PC-9 (cell line): Measurements from ENCODE around the gene SHMT1. TPM values are rescaled to one million over a fixed set of nuclear protein-coding genes. Genes with fewer than 3 reads are reported as not detected.
"Not testable (repeated sequence)": the region's sequence is repeated elsewhere in the genome, so short reads cannot be mapped to it uniquely, and the experiment has no call there.

Experiments used
- BruUV-seq: library from RNA; stranded (reverse); fragments of 400-500 nt; replicated peaks from 2 replicates; lab custom pipeline; 2021; lab: Mats Ljungman, UMichigan
- CTCF ChIA-PET: fragments of 300-600 bp; sonication (Branson Sonifier 250); formaldehyde crosslinking; loops from one replicate; lab custom pipeline; 2022; ENCODE audit warnings: antibody characterized with exemption; lab: Charles Lee
- POLR2A ChIA-PET: fragments of 300-600 bp; sonication (Branson Sonifier 250); formaldehyde crosslinking; loops from one replicate; lab custom pipeline; 2022; ENCODE audit warnings: antibody characterized with exemption; ENCODE audit not compliant: unreplicated experiment; lab: Charles Lee
- DNase-seq, 2 experiments: peaks; one replicate each; pipeline versions ENCODE4 v3.0.0 to v3.0.0-alpha.2; 2015 to 2022; ENCODE audit warnings: mixed read lengths in 1 of 2
- H2AFZ ChIP-seq: fragments of 200-600 bp; sonication (generic); 2 replicates; pipeline ENCODE4 v1.8.1; 2017; ENCODE audit warnings: antibody characterized with exemption
- H3F3A ChIP-seq: fragments of 200-600 bp; sonication (generic); 2 replicates; pipeline ENCODE4 v1.8.1; 2017; ENCODE audit warnings: antibody characterized with exemption, mild to moderate bottlenecking, low read depth; ENCODE audit not compliant: insufficient read depth
- H3K27ac ChIP-seq: fragments of 200-600 bp; sonication (generic); 2 replicates; pipeline ENCODE4 v1.6.1; 2016; ENCODE audit warnings: mixed run types
- H3K27me3 ChIP-seq: fragments of 200-600 bp; sonication (generic); 2 replicates; pipeline ENCODE4 v1.6.1; 2016; ENCODE audit warnings: low read depth, mixed run types; ENCODE audit not compliant: insufficient read depth
- H3K36me3 ChIP-seq: fragments of 200-600 bp; sonication (generic); 2 replicates; pipeline ENCODE4 v1.6.1; 2016; ENCODE audit warnings: low read depth, mixed run types
- H3K4me1 ChIP-seq: fragments of 200-600 bp; sonication (generic); replicated peaks from 2 replicates; pipeline ENCODE4 v1.6.1; 2016; ENCODE audit warnings: mixed run types; ENCODE audit not compliant: insufficient read depth
- H3K4me2 ChIP-seq: fragments of 200-600 bp; sonication (generic); 2 replicates; pipeline ENCODE4 v1.6.1; 2017; ENCODE audit warnings: mixed run types
- H3K4me3 ChIP-seq: fragments of 200-600 bp; sonication (generic); 2 replicates; pipeline ENCODE4 v1.6.1; 2016; ENCODE audit warnings: mixed run types
- H3K79me2 ChIP-seq: fragments of 200-600 bp; sonication (generic); 2 replicates; pipeline ENCODE4 v1.6.1; 2017; ENCODE audit warnings: low read depth, mixed run types
- H3K9me2 ChIP-seq: fragments of 200-600 bp; sonication (generic); 2 replicates; pipeline ENCODE4 v1.8.1; 2017; ENCODE audit warnings: mild to moderate bottlenecking; ENCODE audit not compliant: insufficient read depth
- H3K9me3 ChIP-seq: fragments of 200-600 bp; sonication (generic); 2 replicates; pipeline ENCODE4 v1.8.1; 2016; ENCODE audit warnings: low read depth; ENCODE audit not compliant: insufficient read depth
- H4K20me1 ChIP-seq: fragments of 200-600 bp; sonication (generic); 2 replicates; pipeline ENCODE4 v1.8.1; 2017; ENCODE audit not compliant: insufficient read depth
- EZH2 ChIP-seq: fragments of 200-600 bp; sonication (generic); IDR thresholded peaks from 2 replicates; pipeline ENCODE4 v1.8.0; 2017; ENCODE audit warnings: antibody characterized with exemption, low read depth
- intact Hi-C: fragments of 100-400 bp; cut with micrococcal nuclease; formaldehyde crosslinking; loops from one replicate; pipeline ENCODE4 v1.10.0; 2022; ENCODE audit not compliant: unreplicated experiment
- total RNA-seq: library from RNA; stranded (reverse); gene quantifications from 2 replicates; pipeline ENCODE4 v1.2.3, GENCODE V29; 2021
- TF ChIP-seq, protein P1 (sequence below): fragments of 200-600 bp; sonication (generic); conservative IDR thresholded peaks from 2 replicates; pipeline ENCODE4 v1.6.1; 2017; ENCODE audit warnings: mixed run types, antibody characterized with exemption, mild to moderate bottlenecking, moderate library complexity

The SHMT1 gene
- total RNA-seq, 1 experiment from 2014 or later = 170 TPM

DNA sequence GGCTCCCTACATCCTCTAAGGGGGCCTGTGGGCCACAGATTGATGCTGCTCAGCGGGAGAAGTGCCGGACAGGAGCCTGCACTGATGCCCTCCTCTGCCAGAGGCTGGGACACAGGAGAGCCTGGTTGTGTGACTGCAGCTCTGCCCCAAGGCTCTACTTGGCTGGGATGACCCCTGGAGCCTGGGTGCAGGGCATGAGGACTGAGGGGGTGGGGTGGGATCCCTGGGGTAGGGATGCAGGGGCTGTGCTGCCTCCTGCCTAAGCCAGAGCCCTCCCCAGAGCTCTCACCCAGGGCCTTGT is 14.8 kb upstream of the SHMT1 start:
- no peaks in the 10 kb centered on the region for H3K27me3 ChIP-seq
- no peaks in the 10 kb centered on the region for H3K36me3 ChIP-seq
- 0 out of 2 replicates have a peak, but pooled peaks cover 4% of the 10 kb centered on the region for H3F3A ChIP-seq
- H3K9me3 ChIP-seq = 0 out of 2 replicates have a peak, but pooled peaks cover 3% of the 10 kb centered on the region
- H3K4me1 ChIP-seq = peaks cover 25% of the 10 kb centered on the region
- POLR2A ChIA-PET = interaction anchor here (0.6 kb wide), 1 partner anchor 57 kb away, joined by 7 read pairs; no protein-coding TSS in a partner anchor
- H3K4me2 ChIP-seq = peak overlapping the region; percentile 59
- CTCF ChIA-PET = no interaction called here
- DNase-seq = no peak
- no peak overlapping the region for H3K27ac ChIP-seq
- TF ChIP-seq, protein P1, sequence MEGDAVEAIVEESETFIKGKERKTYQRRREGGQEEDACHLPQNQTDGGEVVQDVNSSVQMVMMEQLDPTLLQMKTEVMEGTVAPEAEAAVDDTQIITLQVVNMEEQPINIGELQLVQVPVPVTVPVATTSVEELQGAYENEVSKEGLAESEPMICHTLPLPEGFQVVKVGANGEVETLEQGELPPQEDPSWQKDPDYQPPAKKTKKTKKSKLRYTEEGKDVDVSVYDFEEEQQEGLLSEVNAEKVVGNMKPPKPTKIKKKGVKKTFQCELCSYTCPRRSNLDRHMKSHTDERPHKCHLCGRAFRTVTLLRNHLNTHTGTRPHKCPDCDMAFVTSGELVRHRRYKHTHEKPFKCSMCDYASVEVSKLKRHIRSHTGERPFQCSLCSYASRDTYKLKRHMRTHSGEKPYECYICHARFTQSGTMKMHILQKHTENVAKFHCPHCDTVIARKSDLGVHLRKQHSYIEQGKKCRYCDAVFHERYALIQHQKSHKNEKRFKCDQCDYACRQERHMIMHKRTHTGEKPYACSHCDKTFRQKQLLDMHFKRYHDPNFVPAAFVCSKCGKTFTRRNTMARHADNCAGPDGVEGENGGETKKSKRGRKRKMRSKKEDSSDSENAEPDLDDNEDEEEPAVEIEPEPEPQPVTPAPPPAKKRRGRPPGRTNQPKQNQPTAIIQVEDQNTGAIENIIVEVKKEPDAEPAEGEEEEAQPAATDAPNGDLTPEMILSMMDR = no peak
- TF ChIP-seq EZH2 = no peak
- H3K79me2 ChIP-seq = no peaks in the 10 kb centered on the region
- no peak overlapping the region for H3K4me3 ChIP-seq
- H2AFZ ChIP-seq = no peak overlapping the region
- intact Hi-C loops = no loop called here
- H4K20me1 ChIP-seq = no peaks in the 10 kb centered on the region
- H3K9me2 ChIP-seq = no peaks in the 10 kb centered on the region
- no TSS peak for BruUV-seq

DNA sequence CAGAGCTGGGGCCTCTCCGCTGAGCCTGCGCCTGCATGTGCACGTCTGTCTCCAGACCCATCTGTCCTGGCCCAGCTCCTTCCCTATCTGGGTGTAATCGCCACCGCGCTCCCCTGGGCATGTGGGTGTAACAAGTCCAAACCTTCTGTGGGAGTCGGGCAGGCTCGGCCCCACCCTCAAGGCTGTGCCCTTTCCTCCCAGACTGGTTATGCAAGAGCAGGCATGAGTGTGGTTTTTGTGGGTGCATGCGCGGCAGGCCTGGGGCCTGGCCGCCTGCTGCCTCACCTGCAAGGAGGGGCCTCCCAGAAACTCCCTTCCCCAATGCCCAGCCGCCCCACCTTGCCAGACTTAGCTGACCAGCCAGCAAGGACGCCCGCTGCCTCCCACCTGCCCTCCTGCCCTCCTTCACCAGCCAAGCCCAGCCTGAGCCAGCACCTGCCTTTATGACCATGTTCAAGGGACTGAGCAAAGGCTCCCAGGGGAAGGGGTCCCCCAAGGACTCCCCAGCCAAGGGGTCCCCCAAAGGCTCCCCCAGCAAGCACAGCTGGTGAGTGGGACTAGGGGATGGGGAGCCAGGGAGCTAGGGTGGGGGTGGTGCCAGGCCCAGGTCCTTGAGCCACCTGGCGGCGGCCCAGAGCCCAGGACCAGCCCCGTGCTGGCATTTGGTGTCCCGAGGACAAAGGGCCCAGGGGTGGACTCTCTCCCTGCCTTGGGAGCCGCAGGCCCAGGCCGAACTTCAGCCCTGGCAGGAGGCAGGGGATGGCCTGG is 14.3 kb upstream of the SHMT1 start, which contains the start of gene EVPLL:
TSS of gene EVPLL (plus strand) at position 342 of the 768 bp plus-strand sequence. CDS start 3,160 bp downstream, outside the sequence.
- H2AFZ ChIP-seq = no peak within 1 kb of the TSS
- H3K9me2 ChIP-seq = no peaks in the 10 kb centered on the region
- peak within 1 kb of the TSS; percentile 59 for H3K4me2 ChIP-seq
- no peaks in the 10 kb centered on the region for H4K20me1 ChIP-seq
- ChIA-PET CTCF (no interaction called here), POLR2A (interaction anchor here (0.6 to 0.7 kb wide), 7 partner anchors 14 to 664 kb away, joined by 3 to 7 read pairs (median 3); partner anchors contain the start of gene SHMT1)
- H3F3A ChIP-seq = 0 out of 2 replicates have a peak, but pooled peaks cover 4% of the 10 kb centered on the region
- no peak within 1 kb of the TSS for H3K27ac ChIP-seq
- no peaks in the 10 kb centered on the region for H3K36me3 ChIP-seq
- TF ChIP-seq, protein P1 = no peak
- no peak for TF ChIP-seq EZH2
- H3K4me3 ChIP-seq = no peak within 1 kb of the TSS
- H3K4me1 ChIP-seq = peaks cover 25% of the 10 kb centered on the region
- intact Hi-C loops = loop anchor here (2.0 kb wide), 1 partner anchor 15 kb away; the partner anchor contains the start of gene SHMT1
- 0 out of 2 replicates have a peak, but pooled peaks cover 3% of the 10 kb centered on the region for H3K9me3 ChIP-seq
- no peaks in the 10 kb centered on the region for H3K79me2 ChIP-seq
- peak; percentile 80 to 96 for DNase-seq
- BruUV-seq = TSS peak; percentile 76
- H3K27me3 ChIP-seq = no peaks in the 10 kb centered on the region

DNA sequence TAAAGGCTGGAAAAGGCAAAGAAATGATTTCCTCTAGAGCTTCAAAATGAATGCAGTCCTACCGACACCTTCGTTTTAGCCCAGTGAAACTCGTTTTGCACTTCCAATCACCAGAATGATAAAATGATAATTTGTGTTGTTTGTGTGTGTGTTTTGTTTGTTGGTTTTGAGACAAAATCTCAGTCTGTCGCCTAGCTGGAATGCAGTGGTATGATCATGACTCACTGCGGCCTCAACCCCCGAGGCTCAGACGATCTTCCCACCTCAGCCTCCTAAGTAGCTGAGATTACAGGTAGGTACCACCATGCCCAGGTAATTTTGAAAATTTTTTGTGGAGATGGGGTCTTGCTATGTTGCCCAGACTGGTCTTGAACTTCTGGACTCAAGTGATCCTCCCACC is 10.9 kb upstream of the SHMT1 start:
- POLR2A ChIA-PET = no interaction called here
- H2AFZ ChIP-seq = no peak overlapping the region
- CTCF ChIA-PET = no interaction called here
- no peak overlapping the region for H3K27ac ChIP-seq
- H3K27me3 ChIP-seq = no peaks in the 10 kb centered on the region
- no peak overlapping the region for H3K4me2 ChIP-seq
- no peaks in the 10 kb centered on the region for H4K20me1 ChIP-seq
- peaks cover 28% of the 10 kb centered on the region for H3K4me1 ChIP-seq
- H3K9me3 ChIP-seq = 0 out of 2 replicates have a peak, but pooled peaks cover 3% of the 10 kb centered on the region
- no peak for DNase-seq
- TF ChIP-seq, protein P1 = no peak
- no peak for TF ChIP-seq EZH2
- no peaks in the 10 kb centered on the region for H3K79me2 ChIP-seq
- H3K36me3 ChIP-seq = no peaks in the 10 kb centered on the region
- H3K4me3 ChIP-seq = no peak overlapping the region
- no TSS peak for BruUV-seq
- peaks cover 18% of the 10 kb centered on the region; the same call in 1 of the 2 replicates for H3F3A ChIP-seq
- intact Hi-C loops = no loop called here
- no peaks in the 10 kb centered on the region for H3K9me2 ChIP-seq

DNA sequence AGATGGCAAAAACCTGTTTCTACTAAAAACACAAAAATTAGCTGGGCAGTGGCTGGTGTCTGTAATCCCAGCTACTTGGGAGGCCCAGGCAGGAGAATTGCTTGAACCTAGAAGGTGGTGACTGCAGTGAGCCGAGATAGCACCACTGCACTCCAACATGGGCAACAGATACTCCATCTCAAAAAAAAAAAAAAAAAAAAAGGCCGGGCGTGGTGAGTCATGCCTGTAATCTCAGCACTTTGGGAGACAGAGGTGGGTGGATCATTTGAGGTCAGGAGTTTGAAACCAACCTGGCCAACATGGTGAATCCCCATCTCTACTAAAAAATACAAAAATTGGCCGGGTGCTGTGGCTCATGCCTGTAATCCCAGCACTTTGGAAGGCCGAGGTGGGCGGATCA is 9.8 kb upstream of the SHMT1 start:
- CTCF ChIA-PET = not testable (repeated sequence)

More for the DNA sequence above, 9.8 kb upstream of the SHMT1 start:
- H2AFZ ChIP-seq, H3K4me3 ChIP-seq, H3K36me3 ChIP-seq, intact Hi-C loops, H3K9me3 ChIP-seq, H3K9me2 ChIP-seq, POLR2A ChIA-PET, H3K79me2 ChIP-seq, H4K20me1 ChIP-seq, H3K4me2 ChIP-seq, H3K27ac ChIP-seq, H3K27me3 ChIP-seq, DNase-seq, BruUV-seq: not testable (repeated sequence)
- H3F3A ChIP-seq = peaks cover 19% of the 10 kb centered on the region; the same call in 1 of the 2 replicates
- H3K4me1 ChIP-seq = peaks cover 28% of the 10 kb centered on the region
